Right hindlimb (tissue), 1 donor: ENCODE measurements around the gene TDP1.
"Not testable (repeated sequence)": the region's sequence is repeated elsewhere in the genome, so short reads cannot be mapped to it uniquely, and the experiment has no call there.

Experiments
- DNase-seq: peaks from one replicate; pipeline ENCODE4 v3.0.0-alpha.2; 2018

TDP1 gene

DNA sequence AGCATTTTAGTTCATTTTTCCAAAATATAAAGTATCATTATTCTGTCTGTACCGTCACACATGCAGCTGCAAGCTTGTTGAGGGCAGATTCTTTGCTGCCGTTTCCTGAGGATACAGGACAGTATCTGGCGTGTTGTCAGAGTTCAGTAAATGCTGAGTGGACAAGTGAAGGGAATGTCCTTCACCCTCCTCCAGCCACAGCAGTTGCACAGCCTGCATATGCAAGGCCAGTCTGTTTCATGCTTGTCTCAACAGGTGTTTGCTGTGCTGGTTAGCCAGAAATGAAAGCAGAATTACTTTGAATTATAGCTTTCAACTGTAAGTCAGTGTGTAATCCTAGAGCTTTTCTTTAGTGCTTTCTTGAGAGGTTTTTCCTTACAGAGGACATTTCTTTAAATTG lies 36.5 kb downstream of the TDP1 start:
- DNase-seq: no peak

- DNase-seq: no peak
Measured at GRCh38 chr14:89996963-89997362, 41.2 kb downstream of the TDP1 start.

GRCh38 chr14:90000935-90001334 lies 45.2 kb downstream of the TDP1 start:
- DNase-seq: no peak

DNA sequence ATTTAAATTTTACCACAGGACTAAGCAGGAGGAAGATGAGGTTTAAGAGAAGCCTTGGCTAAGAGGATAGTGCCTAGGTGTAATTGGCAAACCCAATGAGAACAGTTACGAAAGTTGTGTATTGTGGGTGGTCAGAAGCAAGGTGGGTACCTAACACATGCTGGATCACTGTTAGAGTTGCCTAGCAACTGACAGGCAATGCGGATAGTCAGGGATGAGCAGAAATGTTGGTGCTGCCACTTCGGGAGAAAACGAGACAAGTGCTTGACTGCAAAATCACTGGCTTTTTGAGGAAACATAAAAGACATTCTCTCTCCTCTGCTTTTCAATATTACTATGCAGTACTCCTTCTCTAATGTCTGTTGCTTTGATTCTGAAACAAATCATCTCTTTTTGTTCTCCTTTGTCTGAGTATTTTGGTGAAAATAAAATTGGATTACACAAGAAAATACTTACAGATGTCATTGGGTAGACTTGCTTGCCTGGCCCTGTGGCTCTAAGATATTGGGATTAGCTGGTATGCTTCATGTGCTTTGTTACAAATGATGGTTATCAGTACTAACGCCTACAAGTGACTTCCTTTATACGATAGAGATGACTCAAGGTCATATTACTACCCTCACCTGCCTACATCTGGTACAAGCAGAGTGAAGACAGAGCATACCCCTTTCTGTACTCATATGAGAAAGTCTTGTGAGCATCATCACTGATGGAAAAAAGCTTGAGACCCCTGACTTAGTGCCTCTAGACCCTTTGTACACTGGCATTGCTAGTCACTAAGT lies 48.0 kb downstream of the TDP1 start:
- no peak for DNase-seq

DNA sequence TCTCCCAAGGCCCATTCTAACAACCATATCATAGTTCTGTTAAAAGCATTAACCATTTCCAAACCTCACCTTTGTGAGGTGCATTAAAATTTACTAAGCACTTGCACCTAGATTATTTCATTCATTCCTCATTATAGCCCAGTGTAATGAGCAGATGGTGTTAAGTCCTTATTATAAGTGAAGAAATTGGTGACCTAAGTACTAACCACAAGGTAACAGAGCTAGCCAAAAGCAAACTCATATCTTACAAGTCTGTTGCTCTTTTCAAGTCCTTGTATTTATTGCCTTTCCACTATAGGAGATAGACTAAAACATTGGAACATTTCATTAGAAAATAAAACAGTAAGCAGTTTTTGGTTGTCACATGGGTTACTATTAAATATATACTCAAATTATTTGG lies 49.7 kb downstream of the TDP1 start:
- DNase-seq: no peak

- DNase-seq: no peak
Measured at GRCh38 chr14:90005939-90006530, 50.3 kb downstream of the TDP1 start.

- no peak for DNase-seq
Measured at GRCh38 chr14:90017371-90017770, 61.6 kb downstream of the TDP1 start.

DNA sequence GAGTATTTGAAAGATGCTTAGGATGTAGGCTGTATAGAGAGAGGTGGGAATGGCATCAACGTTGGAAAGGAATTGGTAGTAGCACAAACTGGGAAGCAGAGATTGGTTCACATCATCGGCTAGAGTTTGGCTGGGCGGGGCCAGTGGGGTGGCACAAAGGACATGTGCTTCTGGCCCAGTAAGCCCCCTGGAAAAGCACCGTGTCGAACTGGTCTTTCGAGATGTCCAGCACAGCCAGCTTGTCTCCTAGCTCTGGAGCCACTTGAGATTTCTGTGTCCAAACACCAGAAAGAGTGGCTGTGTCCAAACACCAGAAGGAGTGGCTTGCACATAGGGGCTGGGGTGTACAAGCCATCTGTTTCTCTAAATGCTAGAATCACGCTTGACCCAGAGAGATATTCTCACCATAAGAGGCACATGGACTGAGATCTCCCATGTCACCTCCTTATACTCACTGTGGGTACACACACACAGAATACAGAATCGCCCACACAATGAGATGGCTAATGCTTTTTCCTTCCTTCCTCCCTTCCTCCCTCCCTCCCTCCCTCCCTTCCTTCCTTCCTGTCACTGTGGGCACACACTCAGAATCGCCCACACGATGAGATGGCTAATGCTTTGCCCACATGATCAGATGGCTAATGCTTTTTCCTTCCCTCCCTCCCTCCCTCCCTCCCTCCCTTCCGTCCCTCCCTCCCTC lies 64.2 kb downstream of the TDP1 start:
- no peak for DNase-seq

GRCh38 chr14:90023176-90023896 lies 67.6 kb downstream of the TDP1 start:
- no peak for DNase-seq

GRCh38 chr14:90024910-90025309 lies 69.2 kb downstream of the TDP1 start:
- DNase-seq: no peak

- not testable (repeated sequence) for DNase-seq
Measured at GRCh38 chr14:90026608-90027007, 70.9 kb downstream of the TDP1 start.

GRCh38 chr14:90027842-90028241 lies 72.1 kb downstream of the TDP1 start:
- no peak for DNase-seq

DNA sequence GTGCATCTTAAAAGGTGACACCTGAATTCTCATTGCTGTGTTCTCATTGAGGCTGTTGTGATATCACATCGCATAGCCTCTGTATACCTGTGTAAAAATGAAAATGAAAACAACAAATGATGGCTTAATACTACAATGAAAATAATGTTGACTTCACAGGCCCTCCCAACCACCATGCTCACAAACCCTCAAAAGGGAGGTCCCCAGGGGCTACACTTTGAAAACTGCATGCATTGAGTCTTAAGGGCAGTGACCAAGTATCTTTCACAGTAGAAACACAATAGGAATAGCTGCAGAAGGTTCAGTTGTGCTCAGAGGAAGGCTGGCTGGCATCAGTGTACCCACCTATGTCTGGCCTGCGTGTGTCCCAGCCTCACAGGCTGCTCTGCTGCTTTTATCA lies 78.4 kb downstream of the TDP1 start:
- DNase-seq: no peak

GRCh38 chr14:90034835-90035525 lies 79.3 kb downstream of the TDP1 start:
- DNase-seq: no peak

DNA sequence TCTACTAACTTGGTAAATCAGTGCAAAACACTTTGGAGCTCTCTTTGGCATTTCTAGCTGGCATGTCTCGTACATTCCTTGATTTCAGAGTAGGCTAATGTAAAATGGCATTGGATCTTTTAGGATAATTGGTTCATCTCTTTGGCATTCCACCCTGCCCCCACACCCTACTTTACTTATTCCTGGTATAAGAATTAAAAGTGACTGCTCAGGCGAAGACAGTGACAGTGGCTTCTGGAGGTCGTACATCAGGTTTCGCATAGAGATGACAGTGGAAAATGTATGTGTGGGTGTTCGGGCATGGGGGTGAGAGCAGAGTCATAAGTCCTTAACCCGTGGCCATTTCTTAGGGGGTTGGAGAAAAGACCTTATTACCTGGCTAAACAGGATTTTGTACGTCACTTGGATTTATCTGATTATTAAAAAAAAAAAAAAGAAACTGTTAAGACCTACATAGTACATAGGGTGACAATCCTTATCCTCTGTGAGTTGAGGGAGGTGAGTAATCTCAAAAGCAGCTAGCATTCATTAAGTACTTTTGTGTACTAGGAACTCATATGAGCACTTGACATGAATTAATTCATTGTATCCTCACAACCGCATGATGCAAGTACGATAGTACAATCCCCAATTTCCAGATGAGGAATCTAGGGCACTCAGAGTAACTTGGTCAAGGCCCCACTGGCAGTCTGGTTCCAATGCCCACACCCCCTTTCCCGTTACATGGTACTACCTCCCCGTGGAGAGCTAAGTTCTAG lies 83.7 kb downstream of the TDP1 start:
- no peak for DNase-seq

DNA sequence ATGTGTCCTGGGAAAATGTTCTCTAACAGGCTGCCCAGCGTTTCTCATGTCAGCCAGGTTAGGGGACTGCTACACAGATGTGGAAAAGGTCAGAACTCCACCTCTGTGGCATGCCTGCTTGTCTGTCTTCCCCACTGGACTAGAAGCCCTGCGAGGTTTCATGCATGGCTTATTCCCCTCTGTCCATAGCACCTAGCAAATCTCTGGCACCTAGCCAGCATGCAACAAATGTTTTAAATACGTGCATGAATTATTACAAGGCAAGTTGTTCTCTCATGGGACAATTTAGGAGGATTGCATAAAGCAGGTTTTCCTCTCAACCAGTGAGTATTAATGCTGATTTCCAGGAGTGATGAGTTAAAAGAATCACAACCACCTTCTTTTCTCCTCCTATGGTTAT lies 84.7 kb downstream of the TDP1 start:
- DNase-seq: no peak

GRCh38 chr14:90042496-90043252 lies 86.9 kb downstream of the TDP1 start:
- DNase-seq: no peak

DNA sequence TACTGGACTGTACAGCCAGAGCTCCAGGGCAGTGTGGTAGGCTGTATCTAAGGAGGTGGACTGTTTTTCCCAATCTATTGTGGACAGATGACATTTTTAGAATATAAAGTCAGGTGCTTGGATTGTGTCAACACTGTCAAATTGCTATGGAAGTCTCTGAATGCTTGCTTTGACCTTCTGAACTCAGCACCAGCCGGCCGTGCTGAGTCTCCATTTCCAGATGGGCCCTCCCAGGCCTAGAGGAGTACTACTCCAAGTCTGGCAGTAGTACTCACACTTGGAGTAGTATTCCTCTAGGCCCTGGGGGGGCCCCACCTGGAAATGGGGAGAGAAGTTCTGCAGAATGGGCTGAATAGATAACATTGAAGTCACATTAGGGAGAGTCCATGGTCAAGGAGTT lies 89.9 kb downstream of the TDP1 start:
- DNase-seq: no peak

DNA sequence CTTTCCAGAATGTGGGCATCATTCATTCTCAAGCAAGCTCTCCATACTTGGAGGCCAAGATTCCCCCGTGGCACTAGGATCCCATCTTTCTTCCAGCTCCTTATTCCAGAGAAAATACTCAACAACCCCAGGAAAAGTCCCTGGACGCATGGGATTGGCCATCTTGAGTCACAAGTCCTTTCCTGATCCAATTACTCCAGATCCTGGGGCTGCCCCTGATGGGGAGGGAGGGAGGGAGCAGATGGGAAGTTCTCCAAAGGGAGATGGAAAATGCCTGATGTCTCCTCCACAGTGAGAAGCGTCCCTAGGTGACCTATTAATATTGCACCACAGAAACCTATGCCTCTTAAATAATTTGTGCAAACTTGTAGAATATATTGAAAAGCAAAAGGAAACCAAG lies 93.7 kb downstream of the TDP1 start:
- no peak for DNase-seq

- DNase-seq: no peak
Measured at GRCh38 chr14:90050271-90050670, 94.5 kb downstream of the TDP1 start.

DNA sequence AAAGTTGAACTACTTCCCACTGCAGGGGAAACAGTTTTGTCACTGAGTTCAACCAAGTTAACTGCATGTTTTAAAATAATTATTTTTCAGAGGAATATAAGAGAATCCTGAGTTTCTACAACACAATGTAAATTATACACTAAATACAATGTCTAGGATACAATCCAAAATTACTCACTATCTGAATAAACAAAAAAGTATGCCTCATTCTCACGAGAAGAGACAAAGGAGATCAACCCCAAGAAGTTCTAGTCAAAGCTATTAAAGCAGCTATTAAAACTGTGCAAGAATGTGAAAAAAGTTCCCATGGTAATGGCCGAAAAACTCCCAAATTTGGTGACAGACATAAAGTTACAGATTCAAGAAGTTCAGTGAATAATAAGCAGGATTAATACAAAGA lies 97.3 kb downstream of the TDP1 start:
- no peak for DNase-seq
